GM12878 (cell line): ENCODE measurements around the gene TREM1. TPM values are rescaled to one million over a fixed set of nuclear protein-coding genes. Genes with fewer than 3 reads are reported as not detected.

ENCODE experiments used
- ASH2L ChIP-seq: fragments of 300-600, 200-600 bp; sonication (generic); IDR thresholded peaks from 2 replicates; pipeline ENCODE4 v1.6.1; 2017; ENCODE audit warnings: low read depth, mild to moderate bottlenecking, borderline replicate concordance
- BMI1 ChIP-seq: fragments of 450-650 bp; IDR thresholded peaks from 2 replicates; pipeline ENCODE4 v1.6.1; 2016; ENCODE audit warnings: mild to moderate bottlenecking, moderate library complexity, borderline replicate concordance
- BRCA1 ChIP-seq: IDR thresholded peaks from 2 replicates; pipeline ENCODE4 v1.6.1; 2011; ENCODE audit warnings: low read depth, low read length, improper control_type of control experiment
- CBX5 ChIP-seq: sonication (generic); IDR thresholded peaks from 2 replicates; pipeline ENCODE4 v1.6.1; 2016; ENCODE audit warnings: low read depth, moderate library complexity, mild to moderate bottlenecking, inconsistent platforms
- CHD2 ChIP-seq: IDR thresholded peaks from 2 replicates; pipeline ENCODE4 v1.6.1; 2011; ENCODE audit warnings: low read depth, low read length, improper control_type of control experiment, borderline replicate concordance
- EZH2 ChIP-seq: IDR thresholded peaks from 2 replicates; pipeline ENCODE4 v1.6.1; 2012; ENCODE audit warnings: low read depth, mild to moderate bottlenecking, control low read depth, inconsistent platforms, low read length, borderline replicate concordance; ENCODE audit not compliant: control insufficient read depth
- HCFC1 ChIP-seq: fragments of 150-350 bp; IDR thresholded peaks from 2 replicates; pipeline ENCODE4 v1.6.1; 2014; ENCODE audit warnings: low read length
- HDGF ChIP-seq: fragments of 450-650 bp; IDR thresholded peaks from 2 replicates; pipeline ENCODE4 v1.6.1; 2016; ENCODE audit warnings: antibody characterized with exemption
- IKZF1 ChIP-seq: fragments of 450-650 bp; conservative IDR thresholded peaks from 2 replicates; pipeline ENCODE4 v1.6.1; 2017; ENCODE audit warnings: antibody characterized with exemption, mild to moderate bottlenecking
- IRF4 ChIP-seq: IDR thresholded peaks from 2 replicates; pipeline ENCODE4 v1.6.1; 2011; ENCODE audit warnings: low read depth, low read length
- KAT2A ChIP-seq: conservative IDR thresholded peaks from 2 replicates; pipeline ENCODE4 v1.6.1; 2011; ENCODE audit warnings: low read depth, low read length; ENCODE audit not compliant: control insufficient read depth
- MXI1 ChIP-seq: fragments of 150-350 bp; IDR thresholded peaks from 2 replicates; pipeline ENCODE4 v1.6.1; 2011; ENCODE audit warnings: low read depth, mild to moderate bottlenecking, inconsistent platforms, low read length, improper control_type of control experiment
- MYB ChIP-seq: fragments of 150-350 bp; IDR thresholded peaks from 2 replicates; pipeline ENCODE4 v1.6.1; 2014; ENCODE audit warnings: mild to moderate bottlenecking, low read depth, low read length, borderline replicate concordance
- NFXL1 ChIP-seq: fragments of 450-650 bp; IDR thresholded peaks from 2 replicates; pipeline ENCODE4 v1.6.1; 2017; ENCODE audit warnings: antibody characterized with exemption, mild to moderate bottlenecking, borderline replicate concordance
- NFYB ChIP-seq: IDR thresholded peaks from 2 replicates; pipeline ENCODE4 v1.6.1; 2011; ENCODE audit warnings: low read depth, mild to moderate bottlenecking, low read length, improper control_type of control experiment, moderate library complexity; ENCODE audit not compliant: insufficient read depth
- NR2C1 ChIP-seq: fragments of 450-650 bp; IDR thresholded peaks from 2 replicates; pipeline ENCODE4 v1.6.1; 2017; ENCODE audit warnings: antibody characterized with exemption, mild to moderate bottlenecking, moderate library complexity
- NR2C2 ChIP-seq: IDR thresholded peaks from 2 replicates; pipeline ENCODE4 v1.6.1; 2011; ENCODE audit warnings: borderline replicate concordance, low read depth; ENCODE audit not compliant: control insufficient read depth, insufficient read length
- PAX8 ChIP-seq: fragments of 450-650 bp; IDR thresholded peaks from 2 replicates; pipeline ENCODE4 v1.6.1; 2017; ENCODE audit warnings: mild to moderate bottlenecking, moderate library complexity
- RAD51 ChIP-seq: fragments of 450-650 bp; IDR thresholded peaks from 2 replicates; pipeline ENCODE4 v1.6.1; 2016; ENCODE audit warnings: moderate library complexity, mild to moderate bottlenecking, inconsistent platforms
- RCOR1 ChIP-seq: conservative IDR thresholded peaks from 2 replicates; pipeline ENCODE4 v1.6.1; 2012; ENCODE audit warnings: low read depth, low read length, improper control_type of control experiment
- SMC3 ChIP-seq: IDR thresholded peaks from 2 replicates; pipeline ENCODE4 v1.6.1; 2011; ENCODE audit warnings: low read length, improper control_type of control experiment, borderline replicate concordance
- TARDBP ChIP-seq: IDR thresholded peaks from 2 replicates; pipeline ENCODE4 v1.6.1; 2016; ENCODE audit warnings: borderline replicate concordance
- ZNF384 ChIP-seq: IDR thresholded peaks from 2 replicates; pipeline ENCODE4 v1.6.1; 2012; ENCODE audit warnings: low read depth, mild to moderate bottlenecking, low read length, improper control_type of control experiment, borderline replicate concordance
- polyA plus RNA-seq, 11 experiments: library from polyadenylated mRNA; depleted of rRNA in 4 of 11; unstranded in 6 of 11; stranded (reverse) in 5 of 11; fragments of >200 nt; fragmentation: Nextera tagmentation in 4 of 11; fragmentation: Illumina TruSeq in 1 of 11; extraction: Ambion mirVana in 4 of 11; extraction: Trizol in 1 of 11; gene quantifications; 1 replicate in 1 of 11; 2 replicates in 10 of 11; pipeline versions ENCODE4 v1.2.1 to v1.2.3, GENCODE V29; 2011 to 2016; ENCODE audit warnings: inconsistent platforms in 2 of 11, missing spikeins in 2 of 11, low read depth in 1 of 11
- total RNA-seq, 4 experiments: library from RNA; depleted of rRNA in 3 of 4; stranded (reverse); fragments of >200 nt in 3 of 4; fragmentation: Illumina TruSeq in 1 of 4; extraction: Trizol in 1 of 4; gene quantifications; 2 replicates each; pipeline versions ENCODE4 v1.2.1 to v1.2.3, GENCODE V29; 2013 to 2021
- TF ChIP-seq, protein P1 (sequence below), 3 experiments: IDR thresholded peaks in 2 of 3; conservative IDR thresholded peaks in 1 of 3; 2 replicates each; pipeline ENCODE4 v1.5.1; 2011; ENCODE audit warnings: low read depth in 3 of 3, low read length in 3 of 3, mild to moderate bottlenecking in 3 of 3, control low read depth in 2 of 3, moderate library complexity in 2 of 3, inconsistent platforms in 1 of 3, mixed read lengths in 1 of 3; ENCODE audit not compliant: control insufficient read depth in 2 of 3, insufficient read depth in 1 of 3; ENCODE audit errors: extremely low read depth in 1 of 3
- TF ChIP-seq, protein P2 (sequence below): fragments of 150-350 bp; IDR thresholded peaks from 2 replicates; pipeline ENCODE4 v1.6.1; 2016; ENCODE audit warnings: low read depth, low read length

TREM1 gene
- total and polyA plus RNA-seq, 10 of the 15 experiments (the other 5 are each of a cell fraction or from before 2014, with no cell fraction given) = 0.09 to 2.6 (median 0.28) TPM; not detected in 2

GRCh38 chr6:41318654-41319565, 32.4 kb upstream of the TREM1 start (continued):
- no peak for TF ChIP-seq NR2C1
- no peak for TF ChIP-seq PAX8
- TF ChIP-seq RAD51 = no peak; the same call in 1 of the 2 replicates
- no peak for TF ChIP-seq BMI1
- TF ChIP-seq EZH2 = no peak
- TF ChIP-seq NR2C2 = no peak
- peak; percentile 67 for TF ChIP-seq IRF4
- TF ChIP-seq BRCA1 = no peak
- TF ChIP-seq MYB = no peak
- no peak for TF ChIP-seq ZNF384
- no peak for TF ChIP-seq TARDBP
- TF ChIP-seq ASH2L = no peak
- no peak for TF ChIP-seq RCOR1
- TF ChIP-seq CBX5 = no peak
- peak; percentile 91 for TF ChIP-seq IKZF1
- TF ChIP-seq NFYB = no peak
- TF ChIP-seq, protein P1, sequence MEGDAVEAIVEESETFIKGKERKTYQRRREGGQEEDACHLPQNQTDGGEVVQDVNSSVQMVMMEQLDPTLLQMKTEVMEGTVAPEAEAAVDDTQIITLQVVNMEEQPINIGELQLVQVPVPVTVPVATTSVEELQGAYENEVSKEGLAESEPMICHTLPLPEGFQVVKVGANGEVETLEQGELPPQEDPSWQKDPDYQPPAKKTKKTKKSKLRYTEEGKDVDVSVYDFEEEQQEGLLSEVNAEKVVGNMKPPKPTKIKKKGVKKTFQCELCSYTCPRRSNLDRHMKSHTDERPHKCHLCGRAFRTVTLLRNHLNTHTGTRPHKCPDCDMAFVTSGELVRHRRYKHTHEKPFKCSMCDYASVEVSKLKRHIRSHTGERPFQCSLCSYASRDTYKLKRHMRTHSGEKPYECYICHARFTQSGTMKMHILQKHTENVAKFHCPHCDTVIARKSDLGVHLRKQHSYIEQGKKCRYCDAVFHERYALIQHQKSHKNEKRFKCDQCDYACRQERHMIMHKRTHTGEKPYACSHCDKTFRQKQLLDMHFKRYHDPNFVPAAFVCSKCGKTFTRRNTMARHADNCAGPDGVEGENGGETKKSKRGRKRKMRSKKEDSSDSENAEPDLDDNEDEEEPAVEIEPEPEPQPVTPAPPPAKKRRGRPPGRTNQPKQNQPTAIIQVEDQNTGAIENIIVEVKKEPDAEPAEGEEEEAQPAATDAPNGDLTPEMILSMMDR (IDR thresholded peaks at IDR 0.05 in 2 of 3, conservative IDR thresholded peaks at IDR 0.05 in 1 of 3; ENCODE audit: control insufficient read depth in 2 of 3, extremely low read depth in 1 of 3, insufficient read depth in 1 of 3, low read depth in 3 of 3, low read length in 3 of 3) = peak; percentile 90 to 100 (median 100)
- 0 out of 2 replicates have a peak, but pooled peaks have one; percentile 32 for TF ChIP-seq CHD2
- TF ChIP-seq, protein P2, sequence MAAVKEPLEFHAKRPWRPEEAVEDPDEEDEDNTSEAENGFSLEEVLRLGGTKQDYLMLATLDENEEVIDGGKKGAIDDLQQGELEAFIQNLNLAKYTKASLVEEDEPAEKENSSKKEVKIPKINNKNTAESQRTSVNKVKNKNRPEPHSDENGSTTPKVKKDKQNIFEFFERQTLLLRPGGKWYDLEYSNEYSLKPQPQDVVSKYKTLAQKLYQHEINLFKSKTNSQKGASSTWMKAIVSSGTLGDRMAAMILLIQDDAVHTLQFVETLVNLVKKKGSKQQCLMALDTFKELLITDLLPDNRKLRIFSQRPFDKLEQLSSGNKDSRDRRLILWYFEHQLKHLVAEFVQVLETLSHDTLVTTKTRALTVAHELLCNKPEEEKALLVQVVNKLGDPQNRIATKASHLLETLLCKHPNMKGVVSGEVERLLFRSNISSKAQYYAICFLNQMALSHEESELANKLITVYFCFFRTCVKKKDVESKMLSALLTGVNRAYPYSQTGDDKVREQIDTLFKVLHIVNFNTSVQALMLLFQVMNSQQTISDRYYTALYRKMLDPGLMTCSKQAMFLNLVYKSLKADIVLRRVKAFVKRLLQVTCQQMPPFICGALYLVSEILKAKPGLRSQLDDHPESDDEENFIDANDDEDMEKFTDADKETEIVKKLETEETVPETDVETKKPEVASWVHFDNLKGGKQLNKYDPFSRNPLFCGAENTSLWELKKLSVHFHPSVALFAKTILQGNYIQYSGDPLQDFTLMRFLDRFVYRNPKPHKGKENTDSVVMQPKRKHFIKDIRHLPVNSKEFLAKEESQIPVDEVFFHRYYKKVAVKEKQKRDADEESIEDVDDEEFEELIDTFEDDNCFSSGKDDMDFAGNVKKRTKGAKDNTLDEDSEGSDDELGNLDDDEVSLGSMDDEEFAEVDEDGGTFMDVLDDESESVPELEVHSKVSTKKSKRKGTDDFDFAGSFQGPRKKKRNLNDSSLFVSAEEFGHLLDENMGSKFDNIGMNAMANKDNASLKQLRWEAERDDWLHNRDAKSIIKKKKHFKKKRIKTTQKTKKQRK = no peak
- 0 out of 2 replicates have a peak, but pooled peaks have one; percentile 8 for TF ChIP-seq NFXL1
- peak; percentile 90 for TF ChIP-seq SMC3
- no peak for TF ChIP-seq KAT2A
- TF ChIP-seq HCFC1 = no peak; the same call in 1 of the 2 replicates
- TF ChIP-seq MXI1 = no peak; the same call in 1 of the 2 replicates
- peak; percentile 95; the same call in 1 of the 2 replicates for TF ChIP-seq HDGF
